Retinal pigment epithelial cell (primary cell): ENCODE data around the gene DHX38.

Experiments used
- DNase-seq: peaks from one replicate; pipeline ENCODE4 v3.0.0-alpha.2; 2010; ENCODE audit warnings: low read depth
- H3K4me3 ChIP-seq: 2 replicates; pipeline ENCODE4 v1.5.1; 2011; ENCODE audit warnings: mild to moderate bottlenecking, low read length, control low read depth, moderate library complexity
- TF ChIP-seq, protein P1 (sequence below): conservative IDR thresholded peaks from 2 replicates; pipeline ENCODE4 v1.5.1; 2011; ENCODE audit warnings: low read depth, low read length, control low read depth, inconsistent platforms

The DHX38 gene

DNA sequence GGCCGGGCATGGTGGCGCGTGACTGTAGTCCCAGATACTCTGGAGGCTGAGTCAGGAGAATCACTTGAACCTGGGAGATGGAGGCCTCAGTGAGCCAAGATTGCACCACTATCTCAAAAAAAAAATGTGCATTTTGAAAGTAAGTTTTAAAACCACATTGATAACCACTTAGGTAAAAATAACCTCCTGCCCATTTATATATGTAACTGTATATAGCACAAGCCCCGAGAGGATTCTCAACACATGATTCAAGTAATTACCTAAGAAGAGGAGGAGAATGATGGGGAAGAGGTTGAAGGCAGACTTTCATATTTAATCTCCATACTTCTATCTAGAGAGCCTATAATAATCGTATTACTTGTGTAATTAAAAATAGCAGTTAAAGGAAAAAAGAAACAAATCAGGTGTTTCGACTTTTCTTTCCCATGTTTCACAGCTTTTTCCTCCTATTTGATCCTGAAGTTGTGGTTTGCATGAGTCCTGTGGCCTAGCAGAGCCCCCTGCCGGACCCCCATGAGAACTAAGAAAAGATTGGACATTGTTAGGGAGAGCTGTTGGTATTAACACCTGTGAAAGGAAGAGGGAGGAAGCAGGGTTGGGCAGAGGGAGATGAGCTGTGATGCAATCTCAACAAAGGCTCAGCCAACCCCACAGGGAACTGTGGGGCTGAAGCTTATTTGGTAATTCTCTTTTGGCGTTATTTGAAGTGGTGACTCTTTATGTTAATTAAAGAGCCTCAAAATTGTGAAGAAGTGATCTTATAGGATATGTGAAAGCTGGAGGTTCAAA is 56.2 kb downstream of the DHX38 start:
- TF ChIP-seq, protein P1, sequence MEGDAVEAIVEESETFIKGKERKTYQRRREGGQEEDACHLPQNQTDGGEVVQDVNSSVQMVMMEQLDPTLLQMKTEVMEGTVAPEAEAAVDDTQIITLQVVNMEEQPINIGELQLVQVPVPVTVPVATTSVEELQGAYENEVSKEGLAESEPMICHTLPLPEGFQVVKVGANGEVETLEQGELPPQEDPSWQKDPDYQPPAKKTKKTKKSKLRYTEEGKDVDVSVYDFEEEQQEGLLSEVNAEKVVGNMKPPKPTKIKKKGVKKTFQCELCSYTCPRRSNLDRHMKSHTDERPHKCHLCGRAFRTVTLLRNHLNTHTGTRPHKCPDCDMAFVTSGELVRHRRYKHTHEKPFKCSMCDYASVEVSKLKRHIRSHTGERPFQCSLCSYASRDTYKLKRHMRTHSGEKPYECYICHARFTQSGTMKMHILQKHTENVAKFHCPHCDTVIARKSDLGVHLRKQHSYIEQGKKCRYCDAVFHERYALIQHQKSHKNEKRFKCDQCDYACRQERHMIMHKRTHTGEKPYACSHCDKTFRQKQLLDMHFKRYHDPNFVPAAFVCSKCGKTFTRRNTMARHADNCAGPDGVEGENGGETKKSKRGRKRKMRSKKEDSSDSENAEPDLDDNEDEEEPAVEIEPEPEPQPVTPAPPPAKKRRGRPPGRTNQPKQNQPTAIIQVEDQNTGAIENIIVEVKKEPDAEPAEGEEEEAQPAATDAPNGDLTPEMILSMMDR, result peak; percentile 18
- DNase-seq, result no peak
- no peak overlapping the region for H3K4me3 ChIP-seq

DNA sequence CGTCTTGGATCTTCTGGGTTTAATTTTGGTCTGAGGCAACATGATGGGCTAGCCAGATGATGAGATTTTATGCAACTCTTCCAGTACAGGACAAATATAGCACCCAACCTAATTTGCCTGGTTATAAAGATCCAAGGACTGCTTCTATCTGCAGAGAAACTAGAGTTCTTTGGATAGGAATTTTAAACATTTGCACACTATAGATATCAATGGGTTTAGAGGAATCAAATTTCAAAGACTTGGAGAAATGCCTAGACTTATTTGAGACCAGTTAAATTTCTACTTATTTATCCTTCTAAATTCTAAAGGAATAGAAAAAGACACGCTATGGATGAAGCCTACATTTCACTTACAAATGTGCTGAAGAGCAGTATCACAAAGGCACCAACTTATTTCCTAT is 65.7 kb downstream of the DHX38 start:
- TF ChIP-seq, protein P1, result no peak
- DNase-seq, result peak; percentile 36
- H3K4me3 ChIP-seq, result no peak overlapping the region

DNA sequence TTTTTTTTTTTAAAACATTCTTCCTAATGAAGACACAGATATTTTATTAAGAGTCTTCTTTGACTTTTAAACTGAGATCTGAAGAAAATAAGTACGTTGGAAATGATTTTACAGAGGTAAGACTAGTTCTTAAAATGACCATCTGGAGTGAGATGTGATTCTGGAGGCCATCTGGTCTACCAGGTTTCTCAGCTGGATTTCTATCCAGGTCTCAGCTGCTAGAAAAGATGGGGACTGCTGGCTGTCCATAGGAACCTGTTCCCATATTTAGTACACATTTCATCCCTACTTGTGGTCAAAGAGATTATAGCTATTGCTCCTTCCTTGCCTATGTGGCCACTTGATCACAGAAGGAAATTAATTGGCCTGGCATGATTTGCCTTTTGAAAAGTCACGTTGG is 66.2 kb downstream of the DHX38 start:
- DNase-seq, result no peak
- TF ChIP-seq, protein P1, result no peak
- H3K4me3 ChIP-seq, result no peak overlapping the region

DNA sequence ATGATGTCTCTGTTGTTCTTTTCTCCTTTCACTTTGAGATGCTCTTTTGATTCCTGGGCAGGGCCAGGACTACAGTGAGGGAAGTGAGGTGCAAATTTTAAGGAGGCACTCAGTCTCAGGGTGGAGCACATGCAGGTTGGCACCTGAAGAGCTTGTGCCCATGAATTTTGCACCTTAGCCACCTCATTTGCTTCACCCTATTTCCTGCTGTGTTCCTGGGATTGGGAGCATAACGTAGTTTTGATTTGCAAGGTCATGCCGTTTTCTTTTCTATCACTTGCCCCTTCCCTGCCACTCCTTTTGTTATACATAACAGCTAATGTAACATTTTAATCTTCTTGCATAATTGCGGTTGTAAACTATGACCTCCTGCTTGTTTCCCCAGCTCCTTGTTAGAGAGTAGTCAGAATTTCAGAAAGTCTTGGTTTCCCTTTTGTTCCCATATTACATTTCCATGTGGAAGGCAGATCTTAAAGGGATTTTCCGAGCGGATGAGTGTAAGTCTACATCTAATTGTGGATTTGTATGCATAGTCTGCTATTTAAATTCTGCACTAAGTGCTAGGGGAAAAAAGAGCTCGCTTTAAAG is 68.6 kb downstream of the DHX38 start:
- H3K4me3 ChIP-seq, result no peak overlapping the region
- peak; percentile 30 for DNase-seq
- TF ChIP-seq, protein P1, result no peak
